ENCODE measurements around the gene ZNF574.

DNA sequence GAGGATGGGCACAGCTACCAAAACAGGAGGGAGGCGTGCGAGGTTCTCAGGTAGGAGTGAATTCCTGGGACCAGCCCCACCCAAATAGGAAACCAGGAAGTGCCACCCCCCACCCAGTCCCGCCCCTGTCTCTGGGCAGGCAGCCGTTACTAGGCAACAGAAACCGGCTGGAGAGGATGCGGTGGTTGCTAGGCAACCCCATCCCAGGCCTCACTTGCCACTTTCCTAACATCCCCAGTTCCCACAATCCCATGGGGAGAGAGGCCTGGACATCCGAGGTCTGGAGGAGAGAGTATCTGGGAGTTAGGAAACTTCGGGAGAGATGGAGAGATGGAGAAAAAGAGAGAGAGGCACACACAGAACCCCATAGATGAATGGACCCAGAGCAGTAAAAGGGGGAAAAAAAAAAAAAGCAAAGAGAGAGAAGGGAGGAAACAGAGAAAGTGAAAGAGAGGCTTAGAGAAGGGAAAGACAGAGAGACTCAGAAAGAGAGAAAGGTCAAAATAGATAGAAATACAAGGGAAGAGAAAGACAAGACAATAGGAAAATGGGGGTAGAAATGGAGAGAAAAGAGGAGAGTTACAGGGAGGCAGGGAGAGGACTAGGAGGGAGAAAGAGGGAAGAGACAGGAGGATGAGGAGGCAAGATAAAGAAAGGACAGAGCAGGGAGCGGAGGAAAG is 9.8 kb upstream of the ZNF574 start:
- TF ChIP-seq, protein P1, sequence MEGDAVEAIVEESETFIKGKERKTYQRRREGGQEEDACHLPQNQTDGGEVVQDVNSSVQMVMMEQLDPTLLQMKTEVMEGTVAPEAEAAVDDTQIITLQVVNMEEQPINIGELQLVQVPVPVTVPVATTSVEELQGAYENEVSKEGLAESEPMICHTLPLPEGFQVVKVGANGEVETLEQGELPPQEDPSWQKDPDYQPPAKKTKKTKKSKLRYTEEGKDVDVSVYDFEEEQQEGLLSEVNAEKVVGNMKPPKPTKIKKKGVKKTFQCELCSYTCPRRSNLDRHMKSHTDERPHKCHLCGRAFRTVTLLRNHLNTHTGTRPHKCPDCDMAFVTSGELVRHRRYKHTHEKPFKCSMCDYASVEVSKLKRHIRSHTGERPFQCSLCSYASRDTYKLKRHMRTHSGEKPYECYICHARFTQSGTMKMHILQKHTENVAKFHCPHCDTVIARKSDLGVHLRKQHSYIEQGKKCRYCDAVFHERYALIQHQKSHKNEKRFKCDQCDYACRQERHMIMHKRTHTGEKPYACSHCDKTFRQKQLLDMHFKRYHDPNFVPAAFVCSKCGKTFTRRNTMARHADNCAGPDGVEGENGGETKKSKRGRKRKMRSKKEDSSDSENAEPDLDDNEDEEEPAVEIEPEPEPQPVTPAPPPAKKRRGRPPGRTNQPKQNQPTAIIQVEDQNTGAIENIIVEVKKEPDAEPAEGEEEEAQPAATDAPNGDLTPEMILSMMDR (IDR thresholded peaks at IDR 0.05; ENCODE audit: insufficient read depth, low read depth, low read length) = no peak
- no peak for TF ChIP-seq EZH2 (IDR thresholded peaks at IDR 0.05; ENCODE audit: insufficient read depth, low read length)

Data from astrocyte (in vitro differentiated cells and primary cell).